Natural killer cell (primary cell): ENCODE measurements around the gene GPBP1L1. TPM values are rescaled to one million over a fixed set of nuclear protein-coding genes. Genes with fewer than 3 reads are reported as not detected.

Source experiments
- ATAC-seq, 3 donors: fragments of 150-1000 bp in 2 of 3; fragments of 200-7000 bp in 1 of 3; cut with Tn5 transposase; 1 replicate in 1 of 3; 2 replicates in 2 of 3; pipeline ENCODE4 v1.10.0; 2021; ENCODE audit warnings: mild to moderate bottlenecking in 2 of 3, moderate library complexity in 2 of 3
- DNase-seq, 2 donors: peaks; one replicate each; pipeline versions ENCODE4 v3.0.0 to v3.0.0-alpha.2; 2013 to 2021; ENCODE audit warnings: mixed read lengths in 1 of 2
- H3K27ac ChIP-seq: one replicate; pipeline ENCODE4 v1.5.1; 2013; ENCODE audit warnings: mild to moderate bottlenecking, low read length
- H3K27me3 ChIP-seq: one replicate; pipeline ENCODE4 v1.6.1; 2013; ENCODE audit warnings: low read length; ENCODE audit not compliant: control insufficient read depth, insufficient read depth
- H3K36me3 ChIP-seq: one replicate; pipeline ENCODE4 v1.6.1; 2013; ENCODE audit warnings: low read length; ENCODE audit not compliant: control insufficient read depth, insufficient read depth
- H3K4me1 ChIP-seq: one replicate; pipeline ENCODE4 v1.6.1; 2013; ENCODE audit warnings: low read length; ENCODE audit not compliant: control insufficient read depth, insufficient read depth
- H3K4me3 ChIP-seq: one replicate; pipeline ENCODE4 v1.5.1; 2013; ENCODE audit warnings: low read length
- H3K9me3 ChIP-seq: one replicate; pipeline ENCODE4 v1.6.1; 2013; ENCODE audit warnings: low read length; ENCODE audit not compliant: control insufficient read depth, insufficient read depth
- H3K27ac Mint-ChIP-seq, 2 donors: one replicate each; pipeline ENCODE4 v1.8.0; 2022; ENCODE audit warnings: mild to moderate bottlenecking in 2 of 2, mixed read lengths in 2 of 2, moderate library complexity in 1 of 2
- H3K27me3 Mint-ChIP-seq, 2 donors: one replicate each; pipeline ENCODE4 v1.8.0; 2022; ENCODE audit warnings: low read depth in 2 of 2, mixed read lengths in 2 of 2
- H3K36me3 Mint-ChIP-seq: one replicate; pipeline ENCODE4 v1.8.0; 2022; ENCODE audit warnings: mixed read lengths
- H3K4me1 Mint-ChIP-seq, 2 donors: one replicate each; pipeline ENCODE4 v1.8.0; 2022; ENCODE audit warnings: mixed read lengths in 2 of 2
- H3K4me3 Mint-ChIP-seq: one replicate; pipeline ENCODE4 v1.8.0; 2022; ENCODE audit warnings: mild to moderate bottlenecking, moderate library complexity, mixed read lengths
- H3K9me3 Mint-ChIP-seq, 2 donors: one replicate each; pipeline ENCODE4 v1.8.0; 2022; ENCODE audit warnings: mixed read lengths in 2 of 2
- CTCF ChIP-seq: fragments of 200-600 bp; IDR thresholded peaks from one replicate; pipeline ENCODE4 v1.8.0; 2022; ENCODE audit warnings: antibody characterized with exemption
- WGBS: methylation state at CpG from one replicate; pipeline ENCODE4 v1.1.7; 2013; ENCODE audit warnings: missing lambda C conversion rate; ENCODE audit not compliant: insufficient coverage; 5-methylcytosine and 5-hydroxymethylcytosine counted together
- intact Hi-C: fragments of 100-400 bp; cut with micrococcal nuclease; formaldehyde crosslinking; loops from one replicate; pipeline ENCODE4 v1.14.2; 2022
- total RNA-seq, 4 donors: library from RNA; stranded (reverse); fragments of 120-200 nt in 1 of 4; gene quantifications; one replicate each; pipeline versions ENCODE4 v1.2.3 to v1.2.4, GENCODE V29; 2013 to 2022

Gene GPBP1L1
- total RNA-seq, 3 donors from 2014 or later (not counting 1 experiment from before 2014, with no cell fraction given), result 144 to 176 (median 153) TPM

GRCh38 chr1:45620588-45621500 lies 65.5 kb downstream of the GPBP1L1 start:
- 95% methylated on average over 17 of the region's 17 CpGs for WGBS
- no peak for TF ChIP-seq CTCF
- Mint-ChIP-seq H3K4me3 (no peak overlapping the region), H3K4me1 (peaks cover 0 to 11% of the 10 kb centered on the region in 2 donors), H3K9me3 (no peaks in the 10 kb centered on the region), H3K27ac (peak overlapping the region; percentile 69 to 78), H3K27me3 (no peaks in the 10 kb centered on the region), H3K36me3 (peaks cover 23% of the 10 kb centered on the region)
- no peak for DNase-seq
- no peak overlapping the region for H3K27ac ChIP-seq
- no peak overlapping the region for H3K4me3 ChIP-seq
- intact Hi-C loops, result no loop called here
- ATAC-seq, result peak in 1 of 3 donors; percentile 14
- no peaks in the 10 kb centered on the region for H3K9me3 ChIP-seq
- peaks cover 32% of the 10 kb centered on the region for H3K36me3 ChIP-seq
- H3K27me3 ChIP-seq, result no peaks in the 10 kb centered on the region
- H3K4me1 ChIP-seq, result no peaks in the 10 kb centered on the region

GRCh38 chr1:45619149-45619921 lies 67.0 kb downstream of the GPBP1L1 start:
- Histone ChIP-seq H3K9me3 (no peaks in the 10 kb centered on the region), H3K27me3 (no peaks in the 10 kb centered on the region), H3K4me3 (no peak overlapping the region), H3K4me1 (no peaks in the 10 kb centered on the region), H3K27ac (no peak overlapping the region), H3K36me3 (peaks cover 41% of the 10 kb centered on the region)
- no peak for DNase-seq
- 72% methylated on average over 8 of the region's 8 CpGs for WGBS
- Mint-ChIP-seq H3K27ac (peak overlapping the region; percentile 64 to 70), H3K4me1 (peaks cover 0 to 11% of the 10 kb centered on the region in 2 donors), H3K9me3 (no peaks in the 10 kb centered on the region), H3K4me3 (no peak overlapping the region), H3K27me3 (no peaks in the 10 kb centered on the region), H3K36me3 (peaks cover 30% of the 10 kb centered on the region)
- intact Hi-C loops, result no loop called here
- no peak for ATAC-seq
- no peak for TF ChIP-seq CTCF

GRCh38 chr1:45617618-45618017 lies 68.7 kb downstream of the GPBP1L1 start:
- Mint-ChIP-seq H3K36me3 (peaks cover 30% of the 10 kb centered on the region), H3K9me3 (no peaks in the 10 kb centered on the region), H3K27ac (peak overlapping the region in 1 of 2 donors; percentile 46), H3K4me3 (no peak overlapping the region), H3K27me3 (no peaks in the 10 kb centered on the region), H3K4me1 (no peaks in the 10 kb centered on the region)
- ATAC-seq (no peak), DNase-seq (no peak)
- Histone ChIP-seq H3K27ac (no peak overlapping the region), H3K27me3 (no peaks in the 10 kb centered on the region), H3K4me1 (no peaks in the 10 kb centered on the region), H3K36me3 (peaks cover 54% of the 10 kb centered on the region), H3K9me3 (no peaks in the 10 kb centered on the region), H3K4me3 (no peak overlapping the region)
- no peak for TF ChIP-seq CTCF
- WGBS, result 84% methylated on average over 3 of the region's 4 CpGs
- intact Hi-C loops, result no loop called here
